ENCODE results near the gene C1QTNF1. TPM values are rescaled to one million over a fixed set of nuclear protein-coding genes. Genes with fewer than 3 reads are reported as not detected.
"Not testable (repeated sequence)": the region's sequence is repeated elsewhere in the genome, so short reads cannot be mapped to it uniquely, and the experiment has no call there.

Gene C1QTNF1
- total and polyA plus RNA-seq, 8 donors: 2.9 to 20.3 (median 12.7) TPM

DNA sequence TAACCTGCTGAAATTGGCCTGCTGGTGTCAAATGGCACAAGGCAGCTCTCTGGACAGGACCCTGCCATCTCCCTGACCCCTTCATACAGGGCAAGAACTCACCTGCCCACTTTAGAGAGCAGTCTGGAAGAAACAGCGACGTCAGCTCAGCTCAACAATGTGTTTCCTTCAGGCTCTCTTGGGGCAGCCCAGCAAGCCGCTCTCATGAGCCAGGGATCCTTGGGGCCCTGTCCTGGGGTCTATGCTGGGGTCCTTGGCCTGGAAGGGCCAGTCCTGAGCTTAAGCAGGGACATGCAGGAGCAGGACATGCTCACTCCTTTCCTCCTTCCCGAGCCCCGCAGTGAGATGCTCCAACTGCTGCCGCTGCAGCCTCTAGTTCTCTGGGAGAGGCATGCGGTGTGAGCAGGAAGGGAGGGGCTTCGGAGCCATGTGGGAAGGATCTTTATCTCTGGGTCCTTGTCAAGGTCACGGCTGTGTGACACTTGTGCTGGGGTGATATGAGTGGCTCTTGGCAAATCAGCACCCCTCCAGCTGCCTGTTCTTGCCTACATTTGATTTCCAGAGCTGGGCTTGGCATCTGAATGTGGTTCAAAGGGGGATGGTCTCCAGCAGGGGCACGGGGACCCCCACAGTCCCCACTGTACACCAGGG, 3.4 kb downstream of the C1QTNF1 start:
- Histone ChIP-seq H3K4me3 (peak overlapping the region in 1 of 4 donors; percentile 13), H3K36me3 (no peaks in the 10 kb centered on the region), H3K27me3 (peaks cover 0 to 70% (median 20%) of the 10 kb centered on the region in 3 donors), H3K4me1 (peaks cover 55 to 73% (median 59%) of the 10 kb centered on the region in 4 donors), H3K27ac (peak overlapping the region in 4 of 5 donors; percentile 4 to 62 (median 30)), H3K9me3 (no peaks in the 10 kb centered on the region)
- no peak for TF ChIP-seq EP300 (IDR thresholded peaks at IDR 0.05)
- no peak for TF ChIP-seq POLR2A (IDR thresholded peaks at IDR 0.05)
- TF ChIP-seq, protein P1, sequence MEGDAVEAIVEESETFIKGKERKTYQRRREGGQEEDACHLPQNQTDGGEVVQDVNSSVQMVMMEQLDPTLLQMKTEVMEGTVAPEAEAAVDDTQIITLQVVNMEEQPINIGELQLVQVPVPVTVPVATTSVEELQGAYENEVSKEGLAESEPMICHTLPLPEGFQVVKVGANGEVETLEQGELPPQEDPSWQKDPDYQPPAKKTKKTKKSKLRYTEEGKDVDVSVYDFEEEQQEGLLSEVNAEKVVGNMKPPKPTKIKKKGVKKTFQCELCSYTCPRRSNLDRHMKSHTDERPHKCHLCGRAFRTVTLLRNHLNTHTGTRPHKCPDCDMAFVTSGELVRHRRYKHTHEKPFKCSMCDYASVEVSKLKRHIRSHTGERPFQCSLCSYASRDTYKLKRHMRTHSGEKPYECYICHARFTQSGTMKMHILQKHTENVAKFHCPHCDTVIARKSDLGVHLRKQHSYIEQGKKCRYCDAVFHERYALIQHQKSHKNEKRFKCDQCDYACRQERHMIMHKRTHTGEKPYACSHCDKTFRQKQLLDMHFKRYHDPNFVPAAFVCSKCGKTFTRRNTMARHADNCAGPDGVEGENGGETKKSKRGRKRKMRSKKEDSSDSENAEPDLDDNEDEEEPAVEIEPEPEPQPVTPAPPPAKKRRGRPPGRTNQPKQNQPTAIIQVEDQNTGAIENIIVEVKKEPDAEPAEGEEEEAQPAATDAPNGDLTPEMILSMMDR (IDR thresholded peaks at IDR 0.05): no peak
- no peak for TF ChIP-seq POLR2AphosphoS5 (IDR thresholded peaks at IDR 0.05)
- intact Hi-C loops (cut with DNase I; ENCODE audit: low total_unique reads): no loop called here
- WGBS, 5 donors: 44 to 59% (median 53%) methylated on average over 4 to 10 of the region's 10 CpGs
- DNase-seq: peak in 1 of 2 donors; percentile 49

DNA sequence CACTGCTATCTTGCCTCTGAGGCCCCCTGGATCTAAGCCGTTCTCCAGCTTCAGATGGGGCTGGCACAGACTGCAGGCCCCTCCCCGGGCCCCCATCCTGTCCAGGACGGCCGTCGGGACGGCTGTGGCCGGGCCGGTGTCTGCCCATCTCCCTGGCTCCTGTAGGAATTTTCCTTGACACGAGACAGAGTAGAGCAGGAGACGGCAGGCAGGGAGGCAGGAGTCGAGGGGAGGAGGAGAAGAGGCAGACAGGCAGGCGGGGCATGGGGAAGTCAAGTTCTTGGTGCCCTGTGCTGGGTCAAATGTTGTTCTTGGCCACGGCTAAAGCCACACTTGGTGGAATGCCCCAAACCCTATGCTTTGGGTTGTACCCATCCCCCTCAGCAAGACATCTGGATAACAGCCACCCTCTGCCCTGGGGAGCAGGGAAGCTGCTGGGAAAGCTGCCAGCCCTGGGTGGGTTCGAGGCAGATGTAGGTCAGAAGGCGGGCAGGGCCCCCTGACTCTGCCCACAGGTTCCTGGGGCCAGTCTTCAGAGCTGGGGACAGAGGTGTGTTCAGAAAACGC, 4.0 kb downstream of the C1QTNF1 start:
- Histone ChIP-seq H3K36me3 (no peaks in the 10 kb centered on the region), H3K27ac (peak overlapping the region in 3 of 5 donors; percentile 4 to 62 (median 33)), H3K4me1 (peaks cover 50 to 68% (median 54%) of the 10 kb centered on the region in 4 donors), H3K9me3 (no peaks in the 10 kb centered on the region), H3K27me3 (peaks cover 0 to 70% (median 20%) of the 10 kb centered on the region in 3 donors), H3K4me3 (no peak overlapping the region)
- TF ChIP-seq POLR2AphosphoS5 (IDR thresholded peaks at IDR 0.05) (no peak), POLR2A (IDR thresholded peaks at IDR 0.05) (no peak), EP300 (IDR thresholded peaks at IDR 0.05) (no peak)
- TF ChIP-seq, protein P1 (IDR thresholded peaks at IDR 0.05): no peak
- 17 to 30% (median 19%) methylated on average over 13 to 16 of the region's 16 CpGs for WGBS, 5 donors
- intact Hi-C loops (cut with DNase I; ENCODE audit: low total_unique reads): no loop called here
- DNase-seq: no peak

DNA sequence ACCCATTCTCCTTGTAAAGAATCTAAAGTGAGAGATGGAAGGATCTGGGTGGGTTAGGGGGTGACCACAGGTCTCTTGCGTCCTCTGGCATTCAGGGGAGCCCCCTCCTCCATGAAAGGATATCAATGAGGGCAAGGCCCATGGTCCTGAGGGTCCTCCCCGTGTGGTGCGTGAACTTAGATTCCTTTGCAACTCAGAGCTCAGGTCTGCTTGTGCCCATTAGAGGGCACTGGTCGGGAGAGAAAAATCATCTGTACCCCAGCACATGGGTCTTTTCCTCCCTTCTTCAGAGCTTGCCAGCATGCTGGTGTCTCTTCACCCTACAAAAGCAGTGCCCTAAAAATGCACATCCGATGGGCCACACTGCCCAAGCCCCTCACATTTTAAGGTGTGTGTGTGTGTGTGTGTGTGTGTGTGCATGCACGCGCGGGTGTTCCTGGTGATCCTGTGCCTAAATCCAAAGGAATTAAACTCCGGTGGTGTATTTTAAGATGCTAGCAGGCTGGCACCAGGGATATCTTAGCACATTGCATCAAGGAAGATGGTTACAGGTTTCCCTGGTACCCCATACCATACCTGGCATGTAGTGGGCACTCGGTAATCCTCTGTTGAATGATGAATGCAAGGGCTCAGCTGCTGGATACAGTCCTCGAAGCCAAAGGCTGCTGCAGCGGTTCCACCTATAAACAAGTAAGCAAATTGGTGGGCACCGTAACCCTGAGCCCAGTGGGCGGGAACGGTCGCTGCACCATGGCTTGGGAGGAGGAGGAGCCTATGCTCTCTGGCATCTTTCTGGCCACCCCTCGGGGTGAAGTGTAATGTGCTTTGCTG, 4.7 kb downstream of the C1QTNF1 start:
- Histone ChIP-seq H3K4me1 (peaks cover 47 to 68% (median 50%) of the 10 kb centered on the region in 4 donors), H3K27ac (peak overlapping the region in 1 of 5 donors; percentile 62), H3K4me3 (no peak overlapping the region), H3K9me3 (no peaks in the 10 kb centered on the region), H3K36me3 (no peaks in the 10 kb centered on the region), H3K27me3 (peaks cover 0 to 62% (median 18%) of the 10 kb centered on the region in 3 donors)
- DNase-seq: no peak
- no peak for TF ChIP-seq EP300 (IDR thresholded peaks at IDR 0.05)
- TF ChIP-seq POLR2AphosphoS5 (IDR thresholded peaks at IDR 0.05): no peak
- TF ChIP-seq, protein P1 (IDR thresholded peaks at IDR 0.05): no peak
- TF ChIP-seq POLR2A (IDR thresholded peaks at IDR 0.05): no peak
- intact Hi-C loops (cut with DNase I; ENCODE audit: low total_unique reads): no loop called here
- 58 to 71% (median 67%) methylated on average over 16 to 17 of the region's 17 CpGs for WGBS, 5 donors

DNA sequence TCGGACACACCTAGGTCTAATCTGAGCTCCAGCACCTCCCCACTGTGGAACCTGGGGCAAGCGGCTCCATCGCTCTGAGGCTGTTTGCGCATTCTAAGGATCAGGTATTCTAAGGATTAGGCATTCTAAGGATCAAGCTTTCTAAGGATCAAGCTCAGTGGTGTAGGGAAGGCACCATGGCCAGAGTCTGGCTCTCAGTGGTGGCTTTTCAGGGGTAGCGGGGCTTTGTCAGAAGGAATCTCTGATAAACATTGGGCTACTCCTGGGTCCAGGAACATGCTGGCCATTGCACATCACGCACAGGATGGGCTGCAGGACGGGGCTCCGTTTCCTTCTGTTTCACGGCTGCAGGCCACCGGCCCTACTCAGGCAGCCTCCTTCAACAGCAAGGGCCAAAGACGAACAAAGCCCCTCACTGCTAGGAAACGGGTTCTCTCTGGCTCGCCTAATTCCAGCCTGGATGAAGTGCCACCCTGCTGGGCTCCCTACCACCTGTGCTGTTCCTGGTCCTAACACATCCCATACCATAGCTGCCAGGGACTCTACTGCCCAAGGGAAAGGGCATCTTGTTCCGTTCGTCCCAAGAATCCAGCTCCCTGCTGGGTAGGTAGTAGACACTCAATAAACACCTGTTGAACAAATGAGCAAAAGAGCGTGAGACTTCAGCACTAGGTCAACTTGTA, 5.5 kb downstream of the C1QTNF1 start:
- Histone ChIP-seq H3K4me3 (no peak overlapping the region), H3K27me3 (peaks cover 0 to 55% (median 10%) of the 10 kb centered on the region in 3 donors), H3K9me3 (no peaks in the 10 kb centered on the region), H3K4me1 (peaks cover 46 to 68% (median 47%) of the 10 kb centered on the region in 4 donors), H3K36me3 (no peaks in the 10 kb centered on the region), H3K27ac (no peak overlapping the region)
- TF ChIP-seq, protein P1 (IDR thresholded peaks at IDR 0.05): no peak
- TF ChIP-seq EP300 (IDR thresholded peaks at IDR 0.05): no peak
- no peak for TF ChIP-seq POLR2AphosphoS5 (IDR thresholded peaks at IDR 0.05)
- no peak for TF ChIP-seq POLR2A (IDR thresholded peaks at IDR 0.05)
- intact Hi-C loops (cut with DNase I; ENCODE audit: low total_unique reads): no loop called here
- no peak for DNase-seq
- 78 to 86% (median 78%) methylated on average over 10 to 16 of the region's 16 CpGs for WGBS, 5 donors

DNA sequence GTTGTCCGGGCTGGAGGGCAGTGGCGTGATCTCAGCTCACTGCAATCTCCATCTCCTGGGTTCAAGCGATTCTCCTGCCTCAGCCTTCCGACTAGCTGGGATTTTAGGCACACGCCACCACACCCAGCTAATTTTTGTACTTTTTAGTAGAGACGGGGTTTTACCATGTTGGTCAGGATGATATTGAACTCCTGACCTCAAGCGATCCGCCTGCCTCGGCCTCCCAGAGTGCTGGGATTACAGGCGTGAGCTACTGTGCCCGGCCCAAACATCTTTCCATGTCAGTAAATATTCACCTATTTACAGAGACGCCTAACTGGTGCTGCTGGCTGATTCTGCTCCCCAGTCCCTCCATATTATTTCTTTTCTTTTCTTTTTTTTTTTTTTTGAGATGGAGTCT, 6.7 kb downstream of the C1QTNF1 start:
- DNase-seq; intact Hi-C loops (cut with DNase I; ENCODE audit: low total_unique reads); H3K27ac ChIP-seq; H3K4me3 ChIP-seq; H3K9me3 ChIP-seq; H3K36me3 ChIP-seq: not testable (repeated sequence)
- H3K27me3 ChIP-seq: peaks cover 0 to 43% (median 0%) of the 10 kb centered on the region in 3 donors
- 93 to 97% (median 95%) methylated on average over 12 of the region's 12 CpGs for WGBS, 5 donors
- peaks cover 35 to 63% (median 38%) of the 10 kb centered on the region in 4 donors for H3K4me1 ChIP-seq
